Measurements from ENCODE around the gene PLEKHH1. TPM values are rescaled to one million over a fixed set of nuclear protein-coding genes. Genes with fewer than 3 reads are reported as not detected.
A peak's percentile ranks its signal among the peaks of the same experiment; 100 is the strongest.

The PLEKHH1 gene
- total and polyA plus RNA-seq, 2 of the 8 experiments (the other 6 are each of a cell fraction or from before 2014, with no cell fraction given), result 28.3 to 33.3 TPM

DNA sequence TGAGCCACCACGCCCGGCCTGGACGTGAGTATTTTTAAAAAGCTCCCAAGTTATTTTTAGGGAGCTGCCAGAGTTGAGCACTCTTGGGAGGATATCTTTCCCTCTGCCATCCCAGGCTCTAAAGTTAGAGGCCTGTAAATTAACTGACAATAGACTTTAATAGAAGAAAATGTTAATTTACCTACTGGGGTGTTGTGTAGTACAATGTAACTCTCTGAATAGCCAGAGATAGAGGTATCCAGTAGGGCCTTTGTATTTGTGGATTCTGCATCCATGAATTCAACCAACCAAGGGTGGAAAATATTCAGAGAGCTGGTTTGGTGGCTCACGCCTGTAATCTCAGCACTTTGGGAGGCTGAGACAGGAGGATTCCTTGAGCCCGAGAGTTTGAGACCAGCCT is 74.6 kb downstream of the PLEKHH1 start (continued):
- TF ChIP-seq TEAD4 (IDR thresholded peaks at IDR 0.05; ENCODE audit: low read depth, low read length) (no peak), EP300 (IDR thresholded peaks at IDR 0.05; ENCODE audit: borderline replicate concordance in 1 of 2, low read depth in 2 of 2, low read length in 2 of 2) (peak in 1 of 2 experiments; percentile 18; a peak in 1 of 3 replicates), SUZ12 (IDR thresholded peaks at IDR 0.05; ENCODE audit: low read length) (no peak), SIN3A (conservative IDR thresholded peaks at IDR 0.05 in 1 of 2, IDR thresholded peaks at IDR 0.05 in 1 of 2; ENCODE audit: low read depth in 1 of 2, low read length in 2 of 2) (no peak), CREB1 (IDR thresholded peaks at IDR 0.05) (no peak), GABPA (IDR thresholded peaks at IDR 0.05; ENCODE audit: borderline replicate concordance, insufficient read depth, low read length) (no peak), RFX5 (IDR thresholded peaks at IDR 0.05; ENCODE audit: borderline replicate concordance, low read depth, low read length) (no peak), KDM4A (IDR thresholded peaks at IDR 0.05; ENCODE audit: low read depth, low read length, severe bottlenecking) (no peak), HDAC2 (IDR thresholded peaks at IDR 0.05; ENCODE audit: borderline replicate concordance in 1 of 2, low read depth in 2 of 2, low read length in 2 of 2) (0 out of 4 replicates have a peak, but pooled peaks of 1 of the 2 experiments have one; percentile 37), KDM5A (IDR thresholded peaks at IDR 0.05; ENCODE audit: low read length) (no peak), ZNF274 (IDR thresholded peaks at IDR 0.05; ENCODE audit: borderline replicate concordance, extremely low read depth, low read length) (no peak), TAF1 (IDR thresholded peaks at IDR 0.05; ENCODE audit: low read depth, low read length) (no peak), SP1 (IDR thresholded peaks at IDR 0.05; ENCODE audit: low read depth, low read length) (0 out of 2 replicates have a peak, but pooled peaks have one; percentile 39), SIRT6 (IDR thresholded peaks at IDR 0.05; ENCODE audit: low read length) (no peak), POLR2A (IDR thresholded peaks at IDR 0.05; ENCODE audit: control extremely low read depth in 1 of 2, low read depth in 2 of 2, low read length in 2 of 2) (no peak), PHF8 (conservative IDR thresholded peaks at IDR 0.05; ENCODE audit: low read depth, low read length) (no peak), EZH2 (IDR thresholded peaks at IDR 0.05; ENCODE audit: low read depth, low read length, severe bottlenecking) (no peak), CTBP2 (IDR thresholded peaks at IDR 0.05; ENCODE audit: borderline replicate concordance, insufficient read depth, insufficient read length, low read length) (no peak), RNF2 (IDR thresholded peaks at IDR 0.05; ENCODE audit: borderline replicate concordance, low read depth, low read length, missing control alignments, poor library complexity, severe bottlenecking) (no peak), BCL11A (IDR thresholded peaks at IDR 0.05; ENCODE audit: low read depth in 2 of 2, low read length in 2 of 2) (no peak), CHD1 (IDR thresholded peaks at IDR 0.05; ENCODE audit: low read depth, low read length) (no peak), YY1 (IDR thresholded peaks at IDR 0.05; ENCODE audit: low read depth, low read length) (no peak), SIX5 (IDR thresholded peaks at IDR 0.05; ENCODE audit: low read depth, low read length) (no peak)
- TF ChIP-seq, protein P1, sequence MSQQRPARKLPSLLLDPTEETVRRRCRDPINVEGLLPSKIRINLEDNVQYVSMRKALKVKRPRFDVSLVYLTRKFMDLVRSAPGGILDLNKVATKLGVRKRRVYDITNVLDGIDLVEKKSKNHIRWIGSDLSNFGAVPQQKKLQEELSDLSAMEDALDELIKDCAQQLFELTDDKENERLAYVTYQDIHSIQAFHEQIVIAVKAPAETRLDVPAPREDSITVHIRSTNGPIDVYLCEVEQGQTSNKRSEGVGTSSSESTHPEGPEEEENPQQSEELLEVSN (IDR thresholded peaks at IDR 0.05), result no peak
- TF ChIP-seq, protein P2, sequence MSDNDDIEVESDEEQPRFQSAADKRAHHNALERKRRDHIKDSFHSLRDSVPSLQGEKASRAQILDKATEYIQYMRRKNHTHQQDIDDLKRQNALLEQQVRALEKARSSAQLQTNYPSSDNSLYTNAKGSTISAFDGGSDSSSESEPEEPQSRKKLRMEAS (IDR thresholded peaks at IDR 0.05), result no peak
